H1 (cell line): ENCODE results near the gene IFITM2. TPM values are rescaled to one million over a fixed set of nuclear protein-coding genes. Genes with fewer than 3 reads are reported as not detected.

Experiments used
- GTF2F1 ChIP-seq: IDR thresholded peaks from 2 replicates; pipeline ENCODE4 v1.6.1; 2012; ENCODE audit warnings: low read depth, low read length, improper control_type of control experiment, borderline replicate concordance
- NANOG ChIP-seq: IDR thresholded peaks from 2 replicates; pipeline ENCODE4 v1.6.1; 2011; ENCODE audit warnings: low read length, low read depth, mild to moderate bottlenecking, inconsistent platforms; ENCODE audit not compliant: insufficient read depth, poor library complexity, severe bottlenecking
- SAP30 ChIP-seq: fragments of 300-600 bp; sonication (generic); IDR thresholded peaks from 2 replicates; pipeline ENCODE4 v1.7.1; 2012; ENCODE audit warnings: low read length, moderate library complexity, mild to moderate bottlenecking, inconsistent platforms; ENCODE audit not compliant: insufficient read depth, insufficient replicate concordance
- SP2 ChIP-seq: IDR thresholded peaks from 2 replicates; pipeline ENCODE4 v1.6.1; 2012; ENCODE audit warnings: mild to moderate bottlenecking, low read length, inconsistent platforms
- TAF1 ChIP-seq: IDR thresholded peaks from 2 replicates; pipeline ENCODE4 v1.6.1; 2011; ENCODE audit warnings: mild to moderate bottlenecking, low read depth, low read length
- polyA plus RNA-seq, 7 experiments: library from polyadenylated mRNA; depleted of rRNA in 3 of 7; stranded (reverse) in 5 of 7; unstranded in 2 of 7; fragments of >200 nt in 5 of 7; fragments of 200-250 nt in 2 of 7; gene quantifications; 1 replicate in 5 of 7; 2 replicates in 1 of 7; 4 replicates in 1 of 7; pipeline versions ENCODE4 v1.2.1 to v1.2.3, GENCODE V29; 2011 to 2013; ENCODE audit warnings: missing spikeins in 2 of 7, mixed read lengths in 2 of 7
- total RNA-seq: library from RNA; stranded (reverse); fragmentation: NEBNext Ultra II Directional; extraction: Animal tissue kit (Norgen Biotek cat#: 25700); gene quantifications from 2 replicates; pipeline ENCODE4 v1.2.1, GENCODE V29; 2021

IFITM2 gene
- total and polyA plus RNA-seq, 2 of the 8 experiments (the other 6 are each of a cell fraction or from before 2014, with no cell fraction given), result 399 to 764 TPM

DNA sequence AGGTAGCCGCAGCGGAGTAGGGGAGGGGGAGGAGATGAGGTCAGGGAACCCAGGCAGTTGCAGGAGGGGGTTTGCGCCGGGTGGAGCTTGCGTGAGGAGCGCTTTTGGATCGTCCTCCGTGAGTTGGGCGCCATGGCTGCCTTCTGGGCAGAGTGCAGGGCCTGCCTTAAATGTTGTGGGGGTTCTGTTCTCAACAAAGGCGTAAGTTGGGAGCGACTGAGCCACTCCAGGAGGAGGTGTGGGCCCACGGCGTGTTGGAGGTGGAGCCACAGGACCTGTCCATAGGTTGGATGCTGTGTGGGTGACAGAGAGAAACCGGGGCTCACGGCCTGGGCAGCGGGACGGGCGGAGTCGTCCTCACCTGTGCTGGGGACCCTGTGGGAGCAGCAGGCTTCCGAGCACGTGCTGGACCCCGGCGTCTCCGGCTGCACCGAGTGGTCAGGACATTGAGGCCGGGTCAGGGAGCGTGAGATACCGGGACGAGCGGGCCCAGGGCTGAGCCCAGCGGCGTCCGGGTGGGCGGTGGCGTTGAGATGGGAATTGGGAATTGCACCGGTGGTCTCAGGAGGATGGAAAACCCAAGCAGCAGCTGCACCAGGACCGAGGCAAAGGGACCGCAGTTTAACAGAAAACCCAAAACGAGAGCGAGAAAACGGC is 19.7 kb upstream of the IFITM2 start (continued):
- no peak for TF ChIP-seq SAP30
- TF ChIP-seq GTF2F1, result no peak
- no peak for TF ChIP-seq SP2
- no peak for TF ChIP-seq NANOG
- no peak for TF ChIP-seq TAF1
